NCI-H146 treated with DMSO at 0.1 percent for 48 hours (cell line): ENCODE measurements around the gene PRKN.

ENCODE experiments used
- DNase-seq: peaks from one replicate; lab custom pipeline; 2025; ENCODE audit not compliant: unreplicated experiment; lab: John Stamatoyannopoulos, UW

The PRKN gene

DNA sequence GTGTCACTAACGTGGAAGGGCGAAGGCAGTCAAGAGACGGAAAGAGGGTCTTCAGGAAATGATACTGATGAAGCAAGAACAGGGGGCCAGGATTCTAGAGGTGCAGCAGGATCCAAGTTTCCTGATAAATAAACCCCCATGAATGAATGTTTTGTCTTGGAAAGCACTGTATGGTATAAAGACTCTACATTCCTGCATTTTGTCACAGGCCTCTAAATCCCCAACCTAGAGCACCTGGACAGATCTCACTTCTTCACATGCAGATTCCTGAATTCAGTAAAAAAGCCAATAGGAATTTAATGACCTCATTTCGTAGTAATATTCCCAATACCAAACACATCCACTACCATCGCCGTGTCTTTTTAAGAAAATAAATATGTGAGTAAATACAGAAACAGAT is 577.8 kb downstream of the PRKN start:
- no peak for DNase-seq

DNA sequence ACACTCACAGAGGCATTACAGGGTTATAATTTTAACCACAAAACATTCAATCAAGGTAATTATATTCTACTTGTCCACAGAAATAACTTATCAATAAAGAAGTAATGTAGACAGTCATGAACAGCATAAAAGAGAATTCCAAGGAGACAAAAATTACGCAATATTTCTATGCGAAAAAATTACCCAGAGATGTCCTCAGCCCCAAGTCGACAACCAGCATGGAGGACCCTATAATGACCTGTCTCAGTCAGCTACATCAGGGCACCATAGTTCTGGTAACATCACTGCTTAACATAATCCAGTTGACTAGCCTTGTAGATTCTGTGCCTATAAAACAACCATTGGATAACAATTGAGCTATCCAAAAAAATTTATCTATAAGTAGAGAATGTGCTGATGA is 579.8 kb downstream of the PRKN start:
- no peak for DNase-seq

DNA sequence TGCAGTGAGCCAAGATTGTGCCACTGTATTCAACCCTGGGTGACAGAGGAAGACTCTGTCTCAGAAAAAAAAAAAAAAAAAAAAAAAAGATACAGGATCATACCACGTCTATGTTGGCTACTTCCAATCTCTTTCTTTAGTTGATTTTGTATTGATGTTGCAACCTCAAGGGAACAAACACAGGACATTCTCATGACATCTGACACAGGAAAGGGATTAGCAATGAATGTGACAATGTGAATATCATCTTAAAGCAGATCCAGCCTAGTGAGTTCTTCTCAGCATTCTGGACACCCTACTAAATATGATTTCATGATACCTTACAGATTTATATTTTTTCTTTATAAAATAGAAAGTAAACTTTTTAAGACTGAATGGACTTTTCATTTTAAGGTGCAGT is 580.3 kb downstream of the PRKN start:
- no peak for DNase-seq

DNA sequence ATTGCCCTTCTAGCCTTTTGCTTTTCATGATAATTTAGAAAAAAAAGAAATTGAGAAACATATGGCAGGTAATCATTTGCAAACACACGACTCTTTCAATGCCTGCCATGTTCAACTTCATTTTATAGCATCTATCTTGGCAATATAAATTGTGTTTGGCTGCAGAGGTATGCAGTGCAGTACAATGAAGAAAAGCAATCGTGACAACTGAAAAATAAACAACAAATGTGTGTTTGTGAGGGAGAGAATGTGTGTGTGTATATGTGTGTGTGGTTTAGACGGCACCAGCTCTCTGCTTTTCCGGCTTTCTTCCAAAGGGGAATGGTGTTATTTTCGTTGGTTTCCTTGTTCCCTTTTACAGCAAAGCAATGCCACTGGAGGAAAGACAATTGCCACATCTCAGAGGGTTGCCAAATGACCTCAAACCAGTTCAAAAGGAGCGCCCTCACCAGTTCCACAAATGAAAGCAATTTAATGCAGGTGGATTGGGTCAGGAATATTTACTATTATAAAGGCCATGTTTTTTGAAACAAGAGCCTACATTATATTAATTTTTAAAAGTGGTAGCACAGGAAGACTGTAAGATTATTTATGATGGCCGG is 587.2 kb downstream of the PRKN start:
- DNase-seq = no peak

DNA sequence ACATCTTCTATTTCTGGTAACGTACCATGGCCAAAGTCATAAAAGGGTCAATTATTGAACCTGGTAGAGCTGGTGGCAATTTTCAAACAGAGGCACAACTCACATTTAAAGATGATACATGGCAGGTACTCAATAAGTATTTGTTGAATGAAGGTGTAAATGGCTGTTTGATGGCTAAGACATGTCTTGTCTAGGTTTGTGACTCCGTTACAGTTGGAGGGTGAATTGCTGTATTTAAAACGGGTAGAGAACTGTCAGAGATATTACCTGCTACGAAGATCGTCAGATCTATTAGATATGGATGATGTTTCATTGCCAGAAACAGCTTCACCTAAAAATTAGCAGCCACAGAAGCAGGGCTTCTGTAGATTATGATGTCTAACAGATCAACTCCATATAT is 601.9 kb downstream of the PRKN start:
- DNase-seq = no peak

DNA sequence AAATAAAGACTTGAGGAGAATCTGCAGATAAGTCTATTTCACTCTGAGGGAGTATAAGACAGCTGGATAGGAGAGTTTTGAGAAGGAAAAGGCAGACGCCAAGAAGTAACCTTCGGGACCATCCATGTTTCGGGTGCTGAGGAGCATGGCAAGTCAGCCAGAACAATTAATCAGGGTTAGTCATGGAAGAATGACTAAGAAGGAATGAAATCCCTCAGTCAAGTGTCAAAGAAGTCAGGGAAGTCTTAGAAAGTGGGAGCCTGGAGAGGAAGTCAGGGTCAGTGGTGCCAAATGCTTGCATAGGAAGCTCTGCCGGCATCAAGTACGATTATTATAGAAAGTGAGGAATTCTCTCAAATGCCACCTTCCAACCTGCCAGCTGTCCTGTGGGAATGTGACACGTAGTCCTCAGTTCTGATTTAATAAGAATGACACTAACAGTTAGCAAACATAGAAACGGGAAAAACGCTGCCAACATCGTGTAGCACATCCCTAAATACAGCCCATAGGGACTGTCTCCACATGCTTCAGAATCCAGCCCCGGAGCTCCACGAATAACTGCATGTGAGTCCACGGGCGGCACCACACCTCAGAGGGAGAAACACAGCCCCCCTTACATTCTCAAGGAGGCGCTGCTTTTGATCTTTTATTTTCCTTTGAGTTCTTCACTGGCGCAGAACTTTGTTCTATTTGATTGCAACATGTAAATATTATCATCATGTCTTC is 602.7 kb downstream of the PRKN start:
- DNase-seq = no peak

- DNase-seq = peak; percentile 23
Observed at GRCh38 chr6:162123797-162124196, 603.8 kb downstream of the PRKN start.

- no peak for DNase-seq
Observed at GRCh38 chr6:162119341-162119740, 608.2 kb downstream of the PRKN start.

DNA sequence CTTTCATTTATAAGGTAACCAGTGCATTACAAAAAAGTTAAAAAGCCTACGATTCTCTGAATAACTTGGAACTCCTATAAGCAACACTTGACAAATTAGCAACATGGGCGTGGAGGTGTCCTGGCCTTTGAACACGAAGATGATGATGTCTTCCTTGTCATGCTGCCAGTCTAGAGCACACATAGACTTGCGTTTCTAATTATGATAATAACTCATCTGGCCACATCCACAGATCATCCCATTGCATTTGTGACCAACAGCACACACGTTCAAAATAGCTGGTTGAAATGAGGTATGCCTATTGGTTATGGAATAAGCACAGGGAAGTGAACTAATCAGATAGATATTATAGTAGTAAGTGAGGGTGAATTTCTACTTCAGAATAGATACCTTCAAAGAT is 608.9 kb downstream of the PRKN start:
- DNase-seq = no peak

DNA sequence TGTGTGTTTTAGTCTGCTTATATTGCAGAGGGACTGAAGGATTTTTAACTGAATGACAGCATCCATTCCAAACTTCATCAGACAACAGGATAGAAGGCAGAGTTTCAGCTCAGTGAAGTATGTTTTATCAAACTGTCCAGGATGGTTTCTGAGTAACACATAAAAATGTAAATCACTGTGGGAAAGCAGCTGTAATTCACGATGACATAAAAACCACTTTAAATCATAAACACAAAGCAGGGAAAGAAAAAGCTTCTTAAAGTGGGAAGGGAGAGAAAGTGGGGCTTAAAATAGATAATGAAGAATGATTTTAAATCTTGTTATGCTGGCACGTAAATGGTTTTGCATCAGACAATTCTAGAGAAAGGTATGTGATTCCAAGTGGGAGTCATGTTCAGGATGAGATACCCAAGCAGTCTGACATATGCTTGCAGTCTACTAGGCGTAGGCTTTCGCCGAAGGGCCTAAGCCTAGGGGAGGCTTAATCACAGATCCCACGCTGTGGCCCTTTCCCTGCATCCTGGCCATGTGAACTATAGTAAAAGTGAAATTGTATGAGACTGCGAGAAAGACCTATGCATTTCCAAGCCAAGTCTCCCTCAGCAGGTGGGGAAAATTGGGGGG is 610.6 kb downstream of the PRKN start:
- no peak for DNase-seq

- DNase-seq = no peak
Observed at GRCh38 chr6:162109480-162110050, 618.0 kb downstream of the PRKN start.

DNA sequence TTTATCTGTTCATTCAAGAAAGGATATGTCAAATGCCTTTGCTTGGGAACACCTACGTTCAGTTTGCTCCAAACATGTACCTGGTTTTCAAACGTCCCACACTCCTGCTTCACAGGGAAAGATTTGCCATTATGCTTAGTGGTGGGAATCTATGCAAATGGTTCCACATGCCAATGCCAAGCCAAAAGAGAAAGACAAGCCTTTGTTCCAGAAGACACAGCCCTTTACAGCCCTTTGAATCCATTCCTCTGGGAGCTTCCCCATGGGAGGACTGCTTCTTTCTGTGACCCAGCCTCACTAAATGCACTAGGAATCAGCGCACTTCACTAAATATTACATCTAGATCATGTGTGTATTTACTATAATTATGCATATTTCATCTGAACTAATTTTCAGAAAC is 619.5 kb downstream of the PRKN start:
- DNase-seq = no peak

DNA sequence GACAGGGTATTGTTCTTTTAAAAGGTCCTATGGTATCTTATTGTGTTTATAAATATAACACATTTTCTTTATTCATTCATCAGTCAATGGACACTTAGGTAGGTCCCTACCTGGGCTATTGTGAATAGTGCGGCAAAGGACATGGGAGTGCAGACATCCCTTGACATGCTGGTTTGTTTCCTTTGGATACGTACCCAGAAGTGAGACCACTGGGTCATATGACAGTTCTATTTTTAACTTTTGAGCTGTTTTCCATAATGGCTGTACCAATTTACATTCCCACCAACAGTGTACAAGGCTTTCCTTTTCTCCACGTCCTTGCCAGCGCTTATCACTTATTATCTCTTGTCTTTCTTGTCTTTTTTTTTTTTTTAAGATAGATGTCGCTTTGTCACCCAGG is 627.5 kb downstream of the PRKN start:
- no peak for DNase-seq

- DNase-seq = no peak
Observed at GRCh38 chr6:162099685-162100084, 627.9 kb downstream of the PRKN start.

DNA sequence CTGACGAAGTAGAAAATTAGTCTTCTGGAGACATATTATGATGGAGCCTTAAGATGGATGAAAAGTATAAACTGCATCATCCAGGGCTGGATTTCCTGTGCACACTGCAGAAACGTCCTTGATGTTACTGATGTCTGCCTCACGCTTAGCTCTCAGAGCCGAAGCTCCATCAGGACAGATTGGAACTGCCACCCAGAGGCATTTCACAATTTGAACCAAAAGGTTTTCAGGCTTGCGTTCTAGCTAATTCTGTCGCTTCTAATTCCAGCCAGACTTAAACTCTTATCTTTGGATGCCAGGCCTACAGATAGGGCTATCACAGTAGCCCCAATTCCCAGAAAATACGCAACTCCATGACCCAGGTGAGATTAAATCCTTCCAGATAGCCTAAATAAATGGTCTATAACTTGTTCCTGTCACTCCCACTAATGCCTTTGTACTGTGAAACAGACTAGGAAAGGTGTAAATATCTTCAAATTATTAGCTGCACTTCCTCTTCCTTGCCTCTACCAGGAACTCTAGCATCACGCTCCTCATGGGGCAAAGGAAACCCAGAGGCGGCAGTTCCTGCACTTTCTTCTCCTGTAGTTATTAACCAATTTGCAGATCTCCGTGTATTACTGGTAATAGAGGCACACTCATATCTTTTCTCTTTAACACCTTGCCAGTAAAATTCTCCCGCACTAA is 634.6 kb downstream of the PRKN start:
- no peak for DNase-seq

DNA sequence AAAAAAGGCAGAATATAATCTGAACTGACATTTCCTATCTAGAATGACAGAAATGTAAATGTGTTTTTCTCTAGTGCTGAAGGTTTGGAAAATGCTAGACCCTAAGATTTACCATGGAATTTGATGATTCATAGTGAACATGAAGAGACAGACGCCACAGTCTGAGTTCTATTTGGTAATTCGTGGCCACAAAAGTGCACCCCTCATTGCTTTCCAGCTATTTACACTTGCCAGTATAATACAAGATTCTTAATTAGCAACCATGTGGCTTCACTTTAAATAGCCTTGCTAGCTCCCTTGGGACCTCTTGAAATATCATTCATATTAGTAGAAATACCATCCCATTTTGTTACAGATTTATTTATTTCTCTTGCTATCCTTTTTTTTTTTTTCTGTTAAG is 636.8 kb downstream of the PRKN start:
- DNase-seq = no peak

GRCh38 chr6:162088091-162088490 is 639.5 kb downstream of the PRKN start:
- no peak for DNase-seq

DNA sequence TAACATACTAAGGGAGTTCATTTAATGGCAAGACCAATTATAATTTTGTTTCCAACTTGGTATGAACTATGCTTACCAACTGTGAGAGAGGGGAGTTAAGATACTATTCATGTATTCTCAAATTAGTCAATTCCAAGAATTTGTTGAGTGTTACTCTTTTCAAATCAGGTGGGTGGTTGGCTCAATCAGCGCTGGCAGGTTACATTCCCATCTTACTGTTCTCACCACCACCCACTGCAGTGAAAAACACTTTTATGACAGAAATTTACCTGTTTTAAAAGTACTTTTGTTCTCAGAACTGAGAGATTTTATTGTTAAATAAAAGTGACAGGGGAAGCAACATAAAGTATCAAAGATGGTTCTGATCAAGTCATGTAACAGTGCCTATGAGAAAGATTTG is 642.0 kb downstream of the PRKN start:
- DNase-seq = no peak

DNA sequence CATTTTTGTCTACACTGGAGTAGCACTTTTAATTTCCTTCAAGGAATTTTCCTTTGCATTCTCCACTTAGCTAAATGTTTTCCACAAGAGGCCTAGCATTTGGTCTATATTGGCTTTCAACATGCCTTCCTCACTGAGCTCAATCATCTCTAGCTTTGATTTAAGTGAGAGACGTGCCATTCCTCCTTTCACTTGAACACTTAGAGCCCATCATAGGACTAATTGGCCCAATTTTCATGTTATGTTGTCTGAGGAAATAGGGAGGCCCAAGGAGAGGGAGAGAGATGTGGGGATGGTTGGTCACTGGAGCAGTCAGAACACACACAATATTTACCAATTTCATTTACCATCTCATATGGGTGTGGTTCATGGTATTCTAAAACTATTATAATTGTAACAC is 645.0 kb downstream of the PRKN start:
- DNase-seq = no peak

DNA sequence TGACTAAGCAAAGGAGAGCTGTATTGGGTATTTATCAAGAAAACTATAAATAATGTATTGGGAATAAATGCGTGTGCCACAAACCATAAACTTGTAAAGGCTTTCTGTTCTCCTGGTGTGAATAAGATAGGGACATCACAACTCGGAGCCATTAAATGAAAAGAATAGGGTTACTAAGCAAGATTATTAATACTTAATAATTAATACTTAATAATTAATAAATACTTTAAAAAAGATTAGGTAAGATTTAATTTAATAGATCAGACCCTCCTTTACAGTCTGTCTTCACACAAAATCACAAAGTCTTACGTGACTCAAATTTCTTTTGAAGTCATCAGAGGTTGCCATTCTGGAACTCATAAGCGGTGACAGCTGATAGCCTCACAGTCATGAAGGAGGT is 648.9 kb downstream of the PRKN start:
- DNase-seq = no peak

DNA sequence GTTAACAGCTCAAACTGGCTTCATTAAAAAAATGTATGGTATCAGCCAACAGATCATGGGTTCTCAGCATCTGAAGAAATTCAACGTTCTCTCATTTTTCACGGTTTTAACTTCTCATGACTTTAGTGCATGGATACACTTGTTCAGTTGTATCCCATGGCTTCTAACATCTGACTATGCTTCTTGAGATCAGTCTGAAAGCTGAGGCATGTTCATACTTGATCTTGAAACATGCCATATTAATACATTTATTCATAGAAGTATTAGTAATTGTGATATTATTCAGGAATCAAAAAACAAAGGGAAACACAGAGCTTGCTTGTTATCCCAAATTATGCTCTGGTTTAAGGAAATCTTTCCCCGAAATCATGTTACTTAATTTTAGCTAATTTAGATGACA is 649.4 kb downstream of the PRKN start:
- DNase-seq = no peak

- DNase-seq = no peak
Observed at GRCh38 chr6:162076816-162077215, 650.8 kb downstream of the PRKN start.
